ENCODE results near the gene CHST6.

Gene CHST6

GRCh38 chr16:75497558-75497957, 2.3 kb upstream of the CHST6 start:
- Histone ChIP-seq H3K4me2 (no peak overlapping the region), H3K79me2 (ENCODE audit: insufficient read depth, low read depth) (no peaks in the 10 kb centered on the region), H2AFZ (ENCODE audit: low read depth) (no peak overlapping the region), H4K20me1 (ENCODE audit: insufficient read depth) (no peaks in the 10 kb centered on the region), H3K4me1 (ENCODE audit: low read depth, poor library complexity, severe bottlenecking) (no peaks in the 10 kb centered on the region), H3K27ac (no peak overlapping the region), H3K4me3 (IDR thresholded peaks at IDR 0.05; ENCODE audit: insufficient read depth, low read depth, low read length) (no peak overlapping the region), H3K36me3 (ENCODE audit: insufficient read depth) (no peaks in the 10 kb centered on the region), H3K27me3 (ENCODE audit: insufficient read depth, low read depth) (no peaks in the 10 kb centered on the region), H3K9ac (no peak overlapping the region)
- TF ChIP-seq CTCF (conservative IDR thresholded peaks at IDR 0.05; ENCODE audit: low read depth, low read length) = no peak

DNA sequence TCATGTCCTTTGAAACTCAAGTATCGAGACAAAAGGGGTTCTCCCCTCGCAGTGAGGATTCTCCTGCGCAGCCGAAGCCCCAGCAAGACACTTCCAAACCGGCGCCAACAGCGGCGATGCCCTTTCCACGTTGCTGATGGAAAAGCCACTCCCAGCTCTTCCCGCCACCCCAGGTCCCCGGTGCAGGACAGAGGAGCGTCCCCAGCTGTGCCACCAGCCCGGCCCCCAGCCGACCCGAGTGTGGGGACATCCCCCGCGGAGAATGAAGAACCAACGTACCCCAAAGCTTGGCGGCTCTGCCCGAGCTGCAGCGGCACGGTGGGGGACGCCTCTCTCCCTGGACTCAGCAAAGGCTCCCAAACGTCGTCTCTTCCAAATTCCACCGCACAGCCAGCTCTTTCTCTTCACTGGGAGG, 573 bp downstream of the CHST6 start:
- TF ChIP-seq CTCF (conservative IDR thresholded peaks at IDR 0.05; ENCODE audit: low read depth, low read length) = no peak
- H3K4me2 ChIP-seq = no peak overlapping the region
- no peaks in the 10 kb centered on the region for H4K20me1 ChIP-seq (ENCODE audit: insufficient read depth)
- H3K27me3 ChIP-seq (ENCODE audit: insufficient read depth, low read depth) = no peaks in the 10 kb centered on the region
- no peak overlapping the region for H3K9ac ChIP-seq
- H3K36me3 ChIP-seq (ENCODE audit: insufficient read depth) = no peaks in the 10 kb centered on the region
- no peaks in the 10 kb centered on the region for H3K4me1 ChIP-seq (ENCODE audit: low read depth, poor library complexity, severe bottlenecking)
- H2AFZ ChIP-seq (ENCODE audit: low read depth) = no peak overlapping the region
- H3K4me3 ChIP-seq (IDR thresholded peaks at IDR 0.05; ENCODE audit: insufficient read depth, low read depth, low read length) = no peak overlapping the region
- no peak overlapping the region for H3K27ac ChIP-seq
- no peaks in the 10 kb centered on the region for H3K79me2 ChIP-seq (ENCODE audit: insufficient read depth, low read depth)

DNA sequence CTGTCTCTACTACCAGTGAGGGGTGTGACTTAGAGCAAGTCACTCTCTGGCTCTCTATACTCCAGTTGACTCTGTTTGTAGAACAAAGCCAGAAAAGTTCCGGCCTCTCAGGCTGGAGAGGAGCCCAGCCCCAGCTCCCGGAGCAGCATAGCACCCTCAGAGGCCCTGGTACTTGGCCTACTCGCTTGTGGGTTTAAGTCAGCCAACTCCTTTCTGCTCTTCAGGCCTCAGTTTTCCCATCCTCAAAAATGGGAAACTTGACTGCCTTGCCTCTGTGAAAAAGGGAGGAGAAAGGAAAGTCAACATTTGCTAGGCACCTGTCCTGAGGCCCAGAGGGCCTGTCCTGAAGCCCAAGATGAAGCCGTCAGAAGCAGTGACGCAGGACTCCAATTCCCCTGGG, 1.1 kb downstream of the CHST6 start:
- no peaks in the 10 kb centered on the region for H4K20me1 ChIP-seq (ENCODE audit: insufficient read depth)
- no peak for TF ChIP-seq CTCF (conservative IDR thresholded peaks at IDR 0.05; ENCODE audit: low read depth, low read length)
- H2AFZ ChIP-seq (ENCODE audit: low read depth) = no peak overlapping the region
- H3K27ac ChIP-seq = no peak overlapping the region
- H3K36me3 ChIP-seq (ENCODE audit: insufficient read depth) = no peaks in the 10 kb centered on the region
- H3K4me2 ChIP-seq = no peak overlapping the region
- no peak overlapping the region for H3K4me3 ChIP-seq (IDR thresholded peaks at IDR 0.05; ENCODE audit: insufficient read depth, low read depth, low read length)
- no peaks in the 10 kb centered on the region for H3K4me1 ChIP-seq (ENCODE audit: low read depth, poor library complexity, severe bottlenecking)
- no peaks in the 10 kb centered on the region for H3K27me3 ChIP-seq (ENCODE audit: insufficient read depth, low read depth)
- H3K9ac ChIP-seq = no peak overlapping the region
- no peaks in the 10 kb centered on the region for H3K79me2 ChIP-seq (ENCODE audit: insufficient read depth, low read depth)

DNA sequence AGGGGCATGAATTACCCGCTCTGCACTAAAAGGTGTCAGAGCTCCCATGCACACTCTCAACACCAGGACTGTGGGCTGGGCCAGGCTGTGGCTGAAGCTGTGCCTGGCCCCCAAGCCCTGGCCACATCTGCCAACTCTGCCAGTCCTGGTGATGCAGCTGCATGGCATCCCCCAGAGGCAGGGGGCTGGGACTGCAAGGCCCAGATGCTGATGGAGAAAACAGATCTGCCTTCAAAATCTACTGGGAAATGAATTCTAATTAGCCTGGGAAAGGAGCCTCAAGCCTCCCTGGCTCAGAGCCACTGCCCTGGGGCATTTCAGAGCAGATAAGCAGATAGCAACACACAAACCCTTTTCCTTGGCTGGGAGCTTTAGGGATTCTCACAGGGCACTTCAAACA, 3.4 kb downstream of the CHST6 start:
- TF ChIP-seq CTCF (conservative IDR thresholded peaks at IDR 0.05; ENCODE audit: low read depth, low read length) = no peak
- H3K4me3 ChIP-seq (IDR thresholded peaks at IDR 0.05; ENCODE audit: insufficient read depth, low read depth, low read length) = no peak overlapping the region
- H3K9ac ChIP-seq = no peak overlapping the region
- no peak overlapping the region for H3K4me2 ChIP-seq
- H4K20me1 ChIP-seq (ENCODE audit: insufficient read depth) = no peaks in the 10 kb centered on the region
- no peaks in the 10 kb centered on the region for H3K36me3 ChIP-seq (ENCODE audit: insufficient read depth)
- H3K27ac ChIP-seq = no peak overlapping the region
- H3K79me2 ChIP-seq (ENCODE audit: insufficient read depth, low read depth) = no peaks in the 10 kb centered on the region
- H3K4me1 ChIP-seq (ENCODE audit: low read depth, poor library complexity, severe bottlenecking) = no peaks in the 10 kb centered on the region
- no peaks in the 10 kb centered on the region for H3K27me3 ChIP-seq (ENCODE audit: insufficient read depth, low read depth)
- H2AFZ ChIP-seq (ENCODE audit: low read depth) = no peak overlapping the region

DNA sequence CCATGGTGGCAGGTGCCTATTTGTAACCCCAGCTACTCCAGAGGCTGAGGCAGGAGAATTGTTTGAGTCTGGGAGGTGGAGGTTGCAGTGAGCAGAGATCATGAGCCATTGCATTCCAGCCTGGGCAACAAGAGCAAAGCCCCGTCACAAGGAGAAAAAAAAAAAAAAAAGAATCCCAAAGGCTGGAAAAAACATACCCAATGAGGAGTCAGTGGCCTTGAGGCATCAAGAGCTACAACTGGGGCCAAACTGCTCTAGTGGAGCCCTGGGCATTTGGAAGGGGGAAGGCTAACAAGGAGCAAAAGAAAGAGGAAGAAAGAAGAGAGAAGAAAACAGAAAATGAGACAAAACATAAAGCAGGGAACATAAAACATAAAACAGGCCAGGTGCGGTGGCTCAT, 6.9 kb downstream of the CHST6 start:
- H3K4me3 ChIP-seq (IDR thresholded peaks at IDR 0.05; ENCODE audit: insufficient read depth, low read depth, low read length) = no peak overlapping the region
- no peak overlapping the region for H3K9ac ChIP-seq
- no peaks in the 10 kb centered on the region for H3K79me2 ChIP-seq (ENCODE audit: insufficient read depth, low read depth)
- no peaks in the 10 kb centered on the region for H3K27me3 ChIP-seq (ENCODE audit: insufficient read depth, low read depth)
- no peaks in the 10 kb centered on the region for H3K4me1 ChIP-seq (ENCODE audit: low read depth, poor library complexity, severe bottlenecking)
- no peak for TF ChIP-seq CTCF (conservative IDR thresholded peaks at IDR 0.05; ENCODE audit: low read depth, low read length)
- no peak overlapping the region for H3K4me2 ChIP-seq
- no peaks in the 10 kb centered on the region for H3K36me3 ChIP-seq (ENCODE audit: insufficient read depth)
- no peaks in the 10 kb centered on the region for H4K20me1 ChIP-seq (ENCODE audit: insufficient read depth)
- H2AFZ ChIP-seq (ENCODE audit: low read depth) = no peak overlapping the region
- H3K27ac ChIP-seq = no peak overlapping the region
